ENCODE data around the gene TBX10.

Gene TBX10

DNA sequence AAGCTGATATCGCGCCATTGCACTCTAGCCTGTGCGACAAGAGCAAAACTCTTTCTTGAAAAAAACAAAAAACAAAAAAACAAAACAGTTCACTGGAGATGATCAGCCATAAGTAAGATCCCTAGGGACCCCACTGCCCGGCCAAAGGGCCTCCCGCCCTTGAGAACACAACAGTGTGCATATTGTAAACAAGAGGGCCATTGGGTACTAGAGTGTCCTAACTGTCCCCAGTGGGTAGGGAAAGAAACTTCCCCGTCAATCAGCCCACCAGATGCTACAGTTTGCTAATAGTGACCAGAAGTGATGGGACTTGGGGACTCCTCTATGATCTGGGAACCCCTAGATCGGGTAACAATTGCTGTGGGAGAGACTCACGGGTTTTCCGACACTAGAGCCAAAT is 14.7 kb upstream of the TBX10 start:
- TF ChIP-seq, protein P1, sequence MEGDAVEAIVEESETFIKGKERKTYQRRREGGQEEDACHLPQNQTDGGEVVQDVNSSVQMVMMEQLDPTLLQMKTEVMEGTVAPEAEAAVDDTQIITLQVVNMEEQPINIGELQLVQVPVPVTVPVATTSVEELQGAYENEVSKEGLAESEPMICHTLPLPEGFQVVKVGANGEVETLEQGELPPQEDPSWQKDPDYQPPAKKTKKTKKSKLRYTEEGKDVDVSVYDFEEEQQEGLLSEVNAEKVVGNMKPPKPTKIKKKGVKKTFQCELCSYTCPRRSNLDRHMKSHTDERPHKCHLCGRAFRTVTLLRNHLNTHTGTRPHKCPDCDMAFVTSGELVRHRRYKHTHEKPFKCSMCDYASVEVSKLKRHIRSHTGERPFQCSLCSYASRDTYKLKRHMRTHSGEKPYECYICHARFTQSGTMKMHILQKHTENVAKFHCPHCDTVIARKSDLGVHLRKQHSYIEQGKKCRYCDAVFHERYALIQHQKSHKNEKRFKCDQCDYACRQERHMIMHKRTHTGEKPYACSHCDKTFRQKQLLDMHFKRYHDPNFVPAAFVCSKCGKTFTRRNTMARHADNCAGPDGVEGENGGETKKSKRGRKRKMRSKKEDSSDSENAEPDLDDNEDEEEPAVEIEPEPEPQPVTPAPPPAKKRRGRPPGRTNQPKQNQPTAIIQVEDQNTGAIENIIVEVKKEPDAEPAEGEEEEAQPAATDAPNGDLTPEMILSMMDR (IDR thresholded peaks at IDR 0.05), result no peak

DNA sequence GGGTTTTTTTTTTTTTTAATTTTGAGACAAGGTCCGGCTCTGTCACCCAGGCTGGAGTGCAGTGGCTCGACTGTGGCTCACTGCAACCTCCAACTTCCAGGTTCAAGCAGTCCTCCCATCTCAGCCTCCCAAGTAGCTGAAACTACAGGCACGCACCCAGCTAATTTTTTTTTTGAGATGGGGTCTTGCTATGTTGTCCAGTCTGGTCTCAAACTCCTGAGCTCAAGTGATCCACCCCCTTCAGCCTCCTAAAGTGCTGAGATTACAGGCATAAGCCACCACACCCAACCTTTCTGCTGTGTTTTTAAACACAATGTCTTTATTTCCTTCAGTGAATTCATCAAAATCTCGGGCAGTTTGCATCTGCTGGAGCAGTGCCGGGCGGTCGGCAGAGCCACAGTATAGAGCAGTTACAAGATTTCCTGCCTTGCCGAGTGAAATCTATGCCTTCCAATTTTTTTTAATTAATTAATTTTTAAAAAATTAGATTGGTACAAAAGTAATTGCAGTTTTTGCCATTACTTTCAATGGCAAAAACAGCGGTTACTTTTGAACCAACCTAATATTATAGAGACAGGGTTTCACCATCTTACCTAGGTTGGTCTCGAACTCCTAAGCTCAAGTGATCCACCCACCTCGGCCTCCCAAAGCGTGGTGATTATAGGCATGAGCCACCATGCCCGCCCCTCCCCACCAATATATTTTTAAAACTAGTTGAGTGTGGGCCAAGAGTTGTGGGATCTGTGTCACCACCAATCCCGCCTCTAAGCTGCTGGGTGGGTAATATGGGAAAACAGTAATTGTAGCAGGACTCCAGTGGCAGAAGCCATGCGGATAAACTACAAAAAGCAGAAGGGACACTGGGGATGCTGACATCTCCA is 13.6 kb upstream of the TBX10 start:
- Histone ChIP-seq H3K4me1 (no peaks in the 10 kb centered on the region), H3K9me3 (ENCODE audit: control insufficient read depth, low read length) (no peaks in the 10 kb centered on the region), H3K36me3 (ENCODE audit: control insufficient read depth, insufficient read depth, low read length) (no peaks in the 10 kb centered on the region), H3K9ac (no peak overlapping the region), H3K4me2 (ENCODE audit: low read length) (no peak overlapping the region), H3K27me3 (ENCODE audit: control insufficient read depth, insufficient read depth, low read length) (no peaks in the 10 kb centered on the region), H3K27ac (no peak overlapping the region), H3K79me2 (no peaks in the 10 kb centered on the region), H2AFZ (no peak overlapping the region), H3K4me3 (ENCODE audit: low read depth, low read length) (no peak overlapping the region)
- TF ChIP-seq, protein P1 (IDR thresholded peaks at IDR 0.05), result no peak

More for the DNA sequence above, 14.7 kb upstream of the TBX10 start:
- Histone ChIP-seq H3K9me3 (ENCODE audit: control insufficient read depth, low read length) (no peaks in the 10 kb centered on the region), H3K4me3 (ENCODE audit: low read depth, low read length) (no peak overlapping the region), H3K27ac (no peak overlapping the region), H3K4me1 (no peaks in the 10 kb centered on the region), H3K4me2 (ENCODE audit: low read length) (no peak overlapping the region), H3K27me3 (ENCODE audit: control insufficient read depth, insufficient read depth, low read length) (no peaks in the 10 kb centered on the region), H3K9ac (no peak overlapping the region), H3K79me2 (no peaks in the 10 kb centered on the region), H3K36me3 (ENCODE audit: control insufficient read depth, insufficient read depth, low read length) (no peaks in the 10 kb centered on the region), H2AFZ (no peak overlapping the region)

DNA sequence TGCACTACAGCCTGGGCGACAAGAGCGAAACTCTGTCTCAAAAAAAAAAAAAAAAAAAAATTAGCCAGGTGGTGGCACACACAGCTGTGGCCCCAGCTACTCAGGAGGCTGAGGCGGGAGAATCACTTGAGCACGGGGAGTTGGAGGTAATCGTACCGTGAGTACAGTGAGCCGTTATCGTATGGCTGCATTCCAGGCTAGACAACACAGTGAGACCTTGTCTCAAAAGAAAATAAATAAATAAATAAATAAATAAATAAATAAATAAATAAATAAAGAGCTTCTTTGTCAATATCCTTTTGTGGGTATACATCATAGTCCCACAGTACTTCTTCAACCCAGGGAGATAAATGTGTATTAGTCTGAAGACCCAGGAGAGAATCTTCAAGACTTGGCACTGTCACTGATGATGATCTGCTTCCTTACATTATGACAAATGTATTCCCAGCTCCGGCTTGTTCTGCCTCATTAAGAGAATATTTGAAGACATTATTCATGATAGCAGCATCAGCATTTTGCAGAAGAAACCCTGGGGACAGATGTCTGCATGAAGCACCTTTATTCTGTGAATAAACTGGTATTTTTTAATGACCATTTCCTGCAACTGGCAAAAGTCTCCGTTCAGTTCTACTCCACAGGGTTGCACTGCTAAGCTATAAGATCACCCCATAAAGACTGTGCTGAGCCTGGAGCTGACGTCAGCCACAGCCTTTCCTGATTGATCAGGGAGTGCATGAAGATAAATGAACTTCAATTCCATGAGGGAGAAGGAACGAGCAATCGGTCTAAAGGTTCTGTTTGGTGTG is 12.6 kb upstream of the TBX10 start:
- Histone ChIP-seq H3K4me3 (ENCODE audit: low read depth, low read length) (no peak overlapping the region), H3K4me2 (ENCODE audit: low read length) (no peak overlapping the region), H3K9me3 (ENCODE audit: control insufficient read depth, low read length) (no peaks in the 10 kb centered on the region), H3K4me1 (no peaks in the 10 kb centered on the region), H3K79me2 (no peaks in the 10 kb centered on the region), H3K27me3 (ENCODE audit: control insufficient read depth, insufficient read depth, low read length) (no peaks in the 10 kb centered on the region), H3K27ac (no peak overlapping the region), H3K36me3 (ENCODE audit: control insufficient read depth, insufficient read depth, low read length) (no peaks in the 10 kb centered on the region), H3K9ac (no peak overlapping the region), H2AFZ (no peak overlapping the region)
- TF ChIP-seq, protein P1 (IDR thresholded peaks at IDR 0.05), result no peak

DNA sequence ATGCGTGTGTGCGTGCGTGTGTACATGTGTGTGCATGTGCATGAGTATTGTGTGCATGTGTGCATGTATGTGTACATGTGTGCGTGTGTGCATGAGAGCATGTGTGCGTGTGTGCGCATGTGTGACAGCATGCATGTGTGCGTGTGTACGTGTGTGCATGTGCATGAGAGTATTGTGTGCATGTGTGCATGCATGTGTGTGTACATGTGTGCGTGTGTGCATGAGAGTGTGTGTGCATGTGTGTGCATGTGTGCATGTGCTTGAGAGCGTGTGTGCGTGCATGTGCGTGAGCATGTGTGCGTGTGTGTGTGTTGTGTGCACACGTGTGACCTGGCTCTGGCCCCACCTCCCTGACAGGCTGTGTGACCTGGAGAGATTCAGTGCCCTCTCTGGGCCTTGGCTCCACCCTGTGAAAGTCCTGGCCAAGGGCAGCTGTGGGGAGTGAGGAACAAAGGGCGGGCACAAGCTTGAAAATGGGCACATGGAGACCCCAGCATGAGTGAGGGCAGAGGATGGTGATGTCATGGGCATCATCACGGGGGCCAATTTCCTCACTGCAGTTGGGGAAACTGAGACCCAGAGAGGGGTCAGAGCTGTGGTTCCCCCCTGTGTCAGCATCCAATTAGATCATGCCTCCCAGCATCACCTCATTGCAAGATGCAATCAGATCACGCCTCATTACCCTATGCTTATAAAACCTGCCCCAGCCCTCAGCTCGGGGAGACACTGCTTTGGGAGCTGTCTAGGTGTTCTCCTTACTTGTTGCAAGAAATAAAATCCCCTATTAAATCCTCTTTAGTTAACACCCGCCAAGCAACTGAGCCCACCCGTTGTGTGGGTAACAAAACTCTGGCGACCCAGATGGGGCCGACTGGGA is 10.3 kb upstream of the TBX10 start:
- Histone ChIP-seq H3K27ac (no peak overlapping the region), H3K9ac (no peak overlapping the region), H3K4me3 (ENCODE audit: low read depth, low read length) (no peak overlapping the region), H3K36me3 (ENCODE audit: control insufficient read depth, insufficient read depth, low read length) (no peaks in the 10 kb centered on the region), H2AFZ (no peak overlapping the region), H3K9me3 (ENCODE audit: control insufficient read depth, low read length) (no peaks in the 10 kb centered on the region), H3K27me3 (ENCODE audit: control insufficient read depth, insufficient read depth, low read length) (no peaks in the 10 kb centered on the region), H3K4me2 (ENCODE audit: low read length) (no peak overlapping the region), H3K79me2 (no peaks in the 10 kb centered on the region), H3K4me1 (no peaks in the 10 kb centered on the region)
- TF ChIP-seq, protein P1 (IDR thresholded peaks at IDR 0.05), result no peak

All from parathyroid adenoma (tissue), 2 donors.